Limb (tissue), 2 donors: ENCODE data around the gene CDYL.
"Not testable (repeated sequence)": the region's sequence is repeated elsewhere in the genome, so short reads cannot be mapped to it uniquely, and the experiment has no call there.

Experiments used
- DNase-seq, 2 donors: peaks; one replicate each; pipeline ENCODE4 v3.0.0-alpha.2; 2016; ENCODE audit errors: extremely low spot score in 2 of 2

CDYL gene

GRCh38 chr6:4844108-4844507 lies 67.9 kb downstream of the CDYL start:
- no peak for DNase-seq

- no peak for DNase-seq
Observed at GRCh38 chr6:4846387-4846786, 70.2 kb downstream of the CDYL start.

- DNase-seq, result no peak
Observed at GRCh38 chr6:4848382-4849068, 72.3 kb downstream of the CDYL start.

GRCh38 chr6:4849226-4850022 lies 73.2 kb downstream of the CDYL start:
- no peak for DNase-seq

GRCh38 chr6:4851035-4851434 lies 74.8 kb downstream of the CDYL start:
- no peak for DNase-seq

GRCh38 chr6:4852186-4852585 lies 76.0 kb downstream of the CDYL start:
- not testable (repeated sequence) for DNase-seq

GRCh38 chr6:4852938-4853337 lies 76.7 kb downstream of the CDYL start:
- DNase-seq, result no peak

GRCh38 chr6:4853349-4853748 lies 77.1 kb downstream of the CDYL start:
- DNase-seq, result no peak

GRCh38 chr6:4853782-4854511 lies 77.7 kb downstream of the CDYL start:
- no peak for DNase-seq

- no peak for DNase-seq
Observed at GRCh38 chr6:4856785-4857184, 80.6 kb downstream of the CDYL start.

- DNase-seq, result no peak
Observed at GRCh38 chr6:4858194-4859015, 82.2 kb downstream of the CDYL start.

- no peak for DNase-seq
Observed at GRCh38 chr6:4860387-4860786, 84.2 kb downstream of the CDYL start.

GRCh38 chr6:4861564-4861963 lies 85.4 kb downstream of the CDYL start:
- DNase-seq, result no peak

GRCh38 chr6:4864519-4864918 lies 88.3 kb downstream of the CDYL start:
- no peak for DNase-seq

- DNase-seq, result not testable (repeated sequence)
Observed at GRCh38 chr6:4865006-4865405, 88.8 kb downstream of the CDYL start.

GRCh38 chr6:4870821-4871494 lies 94.8 kb downstream of the CDYL start:
- no peak for DNase-seq

- no peak for DNase-seq
Observed at GRCh38 chr6:4871825-4872224, 95.6 kb downstream of the CDYL start.

GRCh38 chr6:4872841-4873240 lies 96.6 kb downstream of the CDYL start:
- no peak for DNase-seq

- no peak for DNase-seq
Observed at GRCh38 chr6:4873928-4874327, 97.7 kb downstream of the CDYL start.

GRCh38 chr6:4879741-4880275 lies 103.6 kb downstream of the CDYL start:
- DNase-seq, result no peak

- DNase-seq, result no peak
Observed at GRCh38 chr6:4880363-4880762, 104.2 kb downstream of the CDYL start.
